HG02870 (cell line): Measurements from ENCODE around the gene TSHZ2.
A peak's percentile ranks its signal among the peaks of the same experiment; 100 is the strongest.
"Not testable (repeated sequence)": the region's sequence is repeated elsewhere in the genome, so short reads cannot be mapped to it uniquely, and the experiment has no call there.

Experiments
- ATAC-seq: cut with Tn5 transposase; IDR thresholded peaks from one replicate; pipeline ENCODE4 v1.9.1; 2021; ENCODE audit warnings: mild to moderate bottlenecking, moderate library complexity; ENCODE audit not compliant: unreplicated experiment

TSHZ2 gene

GRCh38 chr20:53389516-53390300 lies 417.6 kb downstream of the TSHZ2 start:
- no peak for ATAC-seq

DNA sequence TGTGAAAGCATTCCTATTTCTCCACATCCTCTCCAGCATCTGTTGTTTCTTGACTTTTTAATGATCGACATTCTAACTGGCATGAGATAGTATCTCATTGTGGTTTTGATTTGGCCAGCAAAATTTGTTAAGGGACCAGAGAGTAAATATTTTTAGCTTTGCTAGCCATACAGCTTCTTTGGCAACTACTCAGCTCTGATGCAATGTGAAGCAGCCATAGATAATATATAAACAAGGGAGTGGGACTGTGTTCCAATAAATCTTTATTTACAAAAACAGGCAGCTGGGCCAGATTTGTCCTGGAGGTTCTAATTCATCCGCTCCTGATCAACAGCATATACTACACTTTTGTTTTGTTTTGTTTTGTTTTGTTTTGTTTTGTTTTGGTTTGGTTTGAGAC lies 418.6 kb downstream of the TSHZ2 start:
- ATAC-seq, result no peak

DNA sequence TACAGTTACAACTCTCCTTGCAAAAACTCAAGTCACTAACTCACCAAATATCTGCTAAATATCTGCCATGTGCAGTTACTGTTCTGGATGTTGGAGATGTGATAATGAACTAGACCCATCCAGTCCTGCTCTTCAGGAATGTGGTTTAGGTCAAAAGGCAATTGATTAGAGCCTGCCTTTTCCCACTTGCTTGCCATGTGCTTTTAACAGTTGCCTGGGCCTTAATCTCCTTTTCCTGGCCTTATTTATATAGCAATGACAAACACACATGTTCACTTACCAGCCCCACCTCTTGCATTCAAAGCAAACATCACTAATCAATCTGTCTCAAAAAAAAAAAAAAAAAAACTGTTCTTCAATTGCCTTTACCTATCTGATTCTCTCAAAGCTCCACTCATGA lies 422.3 kb downstream of the TSHZ2 start:
- ATAC-seq, result no peak

GRCh38 chr20:53395188-53395923 lies 423.2 kb downstream of the TSHZ2 start:
- no peak for ATAC-seq

DNA sequence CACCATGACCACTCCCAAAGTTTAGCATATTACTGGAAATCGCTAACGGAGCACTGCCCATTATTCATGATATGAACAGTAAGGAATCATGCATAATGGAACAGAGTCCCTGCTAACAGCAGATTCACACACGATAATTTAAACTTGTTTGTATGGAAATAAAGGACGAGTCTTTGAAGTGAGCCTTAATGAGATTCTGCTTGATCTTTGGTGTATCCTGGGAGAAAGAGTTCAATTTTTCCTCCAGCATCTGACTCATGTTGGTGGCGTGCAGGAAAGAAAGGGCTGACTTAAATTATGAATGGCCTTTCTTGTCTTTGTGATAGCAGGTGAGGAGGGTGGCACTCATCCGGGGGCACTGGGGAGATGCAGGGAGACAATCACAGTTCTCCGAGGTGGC lies 426.9 kb downstream of the TSHZ2 start:
- no peak for ATAC-seq

- no peak for ATAC-seq
Observed at GRCh38 chr20:53399592-53400335, 427.6 kb downstream of the TSHZ2 start.

DNA sequence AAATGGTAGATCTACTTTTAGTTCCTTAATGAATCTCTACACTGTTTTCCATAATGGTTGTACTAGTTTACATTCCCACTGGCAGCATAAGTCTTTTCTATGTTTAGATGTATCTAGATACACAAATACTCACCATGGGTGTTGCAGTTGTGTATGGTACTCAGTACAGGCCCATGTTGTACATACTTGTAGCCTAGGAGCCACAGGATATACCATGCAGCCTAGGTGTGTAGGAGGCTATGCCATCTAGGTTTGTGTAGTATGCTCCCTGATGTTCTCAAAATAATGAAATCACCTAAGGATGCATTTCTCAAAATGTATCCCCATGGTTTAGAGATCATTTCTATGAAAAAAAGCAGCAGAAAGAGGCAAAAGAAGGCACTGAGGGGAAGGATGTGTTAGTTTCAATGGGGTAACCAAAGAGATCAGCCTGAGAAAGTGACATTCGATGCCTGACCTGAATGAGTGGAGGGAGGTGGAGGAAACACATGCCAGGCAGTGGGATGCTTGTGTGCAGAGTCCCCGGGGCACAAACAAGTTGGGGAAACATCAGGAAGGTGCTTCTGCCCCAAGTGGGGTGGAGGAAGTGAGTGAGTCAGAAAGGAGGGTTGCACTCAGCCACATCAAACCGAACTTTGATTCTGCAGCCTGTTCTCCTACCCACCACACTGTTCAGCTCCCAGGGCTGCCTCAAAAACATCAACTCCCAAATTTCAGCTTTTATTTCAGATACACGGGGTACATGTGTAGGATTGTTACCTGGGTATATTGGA lies 430.3 kb downstream of the TSHZ2 start:
- no peak for ATAC-seq

GRCh38 chr20:53403029-53403428 lies 430.9 kb downstream of the TSHZ2 start:
- ATAC-seq, result no peak

DNA sequence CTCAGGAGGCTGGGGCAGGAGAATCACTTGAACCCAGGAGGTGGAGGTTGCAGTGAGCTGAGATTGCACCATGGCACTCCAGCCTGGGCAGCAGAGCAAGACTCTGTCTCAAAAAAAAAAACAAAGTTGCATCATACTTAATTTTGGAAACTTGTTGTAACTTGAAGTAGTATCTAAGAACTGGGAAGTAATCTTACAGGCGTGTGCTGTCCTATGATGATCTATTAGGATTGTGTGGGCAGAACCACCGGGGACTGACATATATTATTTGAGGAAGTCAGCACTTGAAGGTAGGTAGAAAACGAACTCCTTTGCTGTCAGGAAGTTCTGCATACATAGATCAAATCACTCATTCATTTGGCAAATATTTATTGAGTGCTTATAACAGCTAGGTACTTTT lies 433.0 kb downstream of the TSHZ2 start:
- no peak for ATAC-seq

DNA sequence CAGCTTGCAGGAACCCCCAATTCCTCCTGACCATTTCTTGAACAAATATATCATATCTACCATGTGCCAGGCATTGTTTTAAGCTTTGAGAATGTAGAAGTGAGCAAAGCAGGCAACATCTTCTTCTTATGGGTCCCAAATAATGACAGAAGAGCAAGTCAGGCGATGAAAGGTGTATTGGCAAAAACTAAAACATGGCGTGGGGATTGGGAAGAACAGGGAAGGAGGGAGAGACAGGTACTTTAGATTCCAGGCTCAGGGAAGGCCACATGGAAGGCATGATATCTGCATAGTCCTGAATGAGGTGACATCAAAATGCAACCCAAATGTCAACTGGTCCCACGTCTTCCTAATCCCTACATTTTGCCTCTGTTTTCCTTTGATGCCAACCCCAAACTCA lies 434.4 kb downstream of the TSHZ2 start:
- no peak for ATAC-seq

- ATAC-seq, result no peak
Observed at GRCh38 chr20:53408691-53409446, 436.7 kb downstream of the TSHZ2 start.

DNA sequence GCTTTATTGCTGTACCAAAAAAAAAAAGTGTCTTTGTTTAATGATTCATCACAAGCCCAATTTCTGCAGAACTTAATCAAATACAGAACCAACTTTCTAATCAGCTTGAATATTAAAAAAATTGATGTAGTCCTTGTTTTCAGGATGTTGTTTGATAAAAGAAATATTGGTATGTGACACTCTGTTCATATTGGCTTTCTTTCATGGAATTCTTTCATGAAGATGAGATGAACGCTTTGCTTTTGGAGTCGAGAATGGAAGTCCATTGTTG lies 437.2 kb downstream of the TSHZ2 start:
- no peak for ATAC-seq

DNA sequence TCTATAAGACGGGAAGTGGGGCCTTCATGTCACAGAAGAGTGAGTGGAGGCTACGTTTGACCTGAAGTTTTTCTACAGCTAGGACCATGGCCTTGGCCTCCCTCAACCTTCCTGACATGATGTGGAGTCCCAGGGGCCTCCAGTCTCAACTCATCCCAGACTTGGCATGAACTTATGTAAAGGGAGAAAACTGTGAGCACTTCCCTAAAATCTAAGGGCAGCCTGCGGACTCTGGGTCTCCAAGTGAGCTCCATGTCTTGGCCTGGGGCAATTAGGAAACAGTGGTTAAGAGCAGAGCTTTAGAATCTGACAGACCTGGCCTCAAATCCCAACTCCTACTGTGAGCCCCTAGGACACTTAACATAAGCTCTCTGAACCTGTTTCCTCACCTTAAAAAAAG lies 439.0 kb downstream of the TSHZ2 start:
- ATAC-seq, result no peak

GRCh38 chr20:53411891-53412290 lies 439.7 kb downstream of the TSHZ2 start:
- no peak for ATAC-seq

GRCh38 chr20:53412577-53413185 lies 440.5 kb downstream of the TSHZ2 start:
- no peak for ATAC-seq

GRCh38 chr20:53413186-53413631 lies 441.1 kb downstream of the TSHZ2 start:
- ATAC-seq, result peak; percentile 95

GRCh38 chr20:53413845-53414244 lies 441.7 kb downstream of the TSHZ2 start:
- not testable (repeated sequence) for ATAC-seq

DNA sequence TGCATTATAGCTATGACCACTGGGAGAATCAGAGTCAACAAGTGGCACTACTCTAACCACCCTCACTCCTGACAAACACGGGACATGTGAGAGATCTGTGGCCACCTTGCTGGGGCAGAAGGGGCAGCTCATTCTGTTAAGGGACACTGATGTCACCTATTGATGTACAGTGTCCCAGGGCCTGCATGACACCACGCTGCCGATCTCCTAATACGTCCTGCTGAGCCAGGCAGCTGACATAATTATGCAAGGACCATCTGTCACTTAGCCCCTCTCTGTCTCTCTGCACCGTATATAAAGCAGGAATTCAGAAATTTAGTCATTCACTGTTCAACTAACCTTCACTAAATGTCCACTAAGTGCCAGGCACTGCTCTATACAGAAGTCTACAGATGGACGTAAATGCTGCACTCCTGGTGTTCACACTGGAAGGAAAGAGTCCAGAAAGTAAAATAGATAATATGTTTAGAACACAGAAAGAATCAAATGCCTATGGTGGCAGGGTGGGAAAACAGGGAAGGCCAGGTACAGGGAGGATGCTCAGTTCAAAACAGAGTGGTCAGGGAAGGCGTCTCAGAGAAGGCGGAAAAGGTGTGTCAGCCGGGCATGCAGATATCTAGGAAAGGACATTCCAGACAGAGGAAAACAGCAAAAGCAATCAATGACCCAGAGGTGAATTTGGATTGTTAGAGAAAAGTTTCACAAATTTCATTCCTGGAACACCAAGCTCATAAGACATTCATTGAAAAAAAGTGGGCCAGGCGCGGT lies 447.7 kb downstream of the TSHZ2 start:
- ATAC-seq, result no peak

DNA sequence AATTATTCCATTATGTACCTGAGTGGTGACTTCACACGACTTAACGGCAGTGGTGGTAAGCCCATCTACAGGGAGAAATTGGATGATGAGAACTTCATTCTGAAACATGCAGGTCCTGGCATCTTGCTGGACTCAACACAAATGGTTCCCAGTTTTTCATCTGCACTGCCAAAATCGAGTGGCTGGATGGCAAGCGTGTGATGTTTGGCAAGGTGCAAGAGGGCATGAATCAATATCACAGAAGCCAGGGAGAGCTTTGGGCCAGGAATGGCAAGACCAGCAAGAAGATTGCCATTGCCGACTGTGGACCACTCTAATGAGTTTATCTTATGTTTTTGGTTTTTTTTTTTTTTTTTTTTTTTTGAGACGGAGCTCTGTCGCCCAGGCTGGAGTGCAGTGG lies 449.2 kb downstream of the TSHZ2 start:
- no peak for ATAC-seq
